H9 (cell line): Measurements from ENCODE around the gene EIF2AK2. TPM values are rescaled to one million over a fixed set of nuclear protein-coding genes. Genes with fewer than 3 reads are reported as not detected.

Experiments
- DNase-seq: peaks from one replicate; pipeline ENCODE4 v3.0.0-alpha.2; 2017
- H2AFZ ChIP-seq: one replicate; pipeline ENCODE4 v1.6.1; 2013; ENCODE audit warnings: mild to moderate bottlenecking, low read length, control low read depth, moderate library complexity
- H2AK5ac ChIP-seq: 2 replicates; pipeline ENCODE4 v1.6.1; 2013; ENCODE audit warnings: low read length, control low read depth, mixed read lengths; ENCODE audit not compliant: insufficient read length
- H2BK120ac ChIP-seq: one replicate; pipeline ENCODE4 v1.6.1; 2013; ENCODE audit warnings: low read depth, mild to moderate bottlenecking, low read length, control low read depth, inconsistent platforms; ENCODE audit not compliant: poor library complexity, severe bottlenecking
- H2BK12ac ChIP-seq: 2 replicates; pipeline ENCODE4 v1.6.1; 2013; ENCODE audit warnings: low read length, control low read depth, mixed read lengths, low read depth; ENCODE audit not compliant: insufficient read length
- H2BK15ac ChIP-seq: 2 replicates; pipeline ENCODE4 v1.6.1; 2013; ENCODE audit warnings: low read depth, low read length, control low read depth
- H2BK20ac ChIP-seq: one replicate; pipeline ENCODE4 v1.6.1; 2013; ENCODE audit warnings: low read depth, mild to moderate bottlenecking, low read length, control low read depth, inconsistent platforms; ENCODE audit not compliant: poor library complexity, severe bottlenecking
- H2BK5ac ChIP-seq: 2 replicates; pipeline ENCODE4 v1.6.1; 2013; ENCODE audit warnings: low read length, control low read depth, mixed read lengths; ENCODE audit not compliant: insufficient read length
- H3K14ac ChIP-seq: 2 replicates; pipeline ENCODE4 v1.6.1; 2013; ENCODE audit warnings: low read length, control low read depth; ENCODE audit not compliant: insufficient read depth
- H3K18ac ChIP-seq: 2 replicates; pipeline ENCODE4 v1.6.1; 2013; ENCODE audit warnings: low read depth, mild to moderate bottlenecking, mixed read lengths, low read length, control low read depth; ENCODE audit not compliant: insufficient read length
- H3K23ac ChIP-seq: 2 replicates; pipeline ENCODE4 v1.6.1; 2013; ENCODE audit warnings: low read length, control low read depth, mixed read lengths, low read depth; ENCODE audit not compliant: insufficient read length
- H3K23me2 ChIP-seq: 2 replicates; pipeline ENCODE4 v1.6.1; 2013; ENCODE audit warnings: low read depth, mild to moderate bottlenecking, mixed read lengths, low read length, control low read depth; ENCODE audit not compliant: insufficient read length, poor library complexity, severe bottlenecking
- H3K27ac ChIP-seq: 2 replicates; pipeline ENCODE4 v1.5.1; 2013; ENCODE audit warnings: low read length, control low read depth, mixed read lengths, low read depth; ENCODE audit not compliant: insufficient read length
- H3K27me3 ChIP-seq: 2 replicates; pipeline ENCODE4 v1.6.1; 2013; ENCODE audit warnings: low read length, control low read depth, inconsistent platforms; ENCODE audit not compliant: insufficient read depth
- H3K4ac ChIP-seq: 2 replicates; pipeline ENCODE4 v1.6.1; 2013; ENCODE audit warnings: low read depth, mild to moderate bottlenecking, control low read depth, inconsistent platforms, low read length, moderate library complexity
- H3K4me1 ChIP-seq: 2 replicates; pipeline ENCODE4 v1.6.1; 2013; ENCODE audit warnings: low read length, control low read depth, inconsistent platforms; ENCODE audit not compliant: insufficient read depth
- H3K4me2 ChIP-seq: 2 replicates; pipeline ENCODE4 v1.6.1; 2013; ENCODE audit warnings: low read length, control low read depth, mixed read lengths; ENCODE audit not compliant: insufficient read length, insufficient read depth
- H3K56ac ChIP-seq: 2 replicates; pipeline ENCODE4 v1.6.1; 2013; ENCODE audit warnings: low read depth, mild to moderate bottlenecking, mixed read lengths, low read length, control low read depth; ENCODE audit not compliant: insufficient read length
- H3K79me1 ChIP-seq: 2 replicates; pipeline ENCODE4 v1.6.1; 2013; ENCODE audit warnings: low read depth, mild to moderate bottlenecking, moderate library complexity, low read length, control low read depth, inconsistent platforms; ENCODE audit not compliant: insufficient read depth, poor library complexity, severe bottlenecking
- H3K79me2 ChIP-seq: 2 replicates; pipeline ENCODE4 v1.6.1; 2013; ENCODE audit warnings: low read length, control low read depth, inconsistent platforms; ENCODE audit not compliant: insufficient read depth
- H3K9ac ChIP-seq: 2 replicates; pipeline ENCODE4 v1.6.1; 2013; ENCODE audit warnings: low read length, control low read depth, mixed read lengths; ENCODE audit not compliant: insufficient read length; ENCODE audit errors: extremely low read depth
- H3K9me3 ChIP-seq: one replicate; pipeline ENCODE4 v1.6.1; 2013; ENCODE audit warnings: low read depth, low read length, inconsistent platforms; ENCODE audit not compliant: control insufficient read depth
- H3T11ph ChIP-seq: one replicate; pipeline ENCODE4 v1.6.1; 2013; ENCODE audit warnings: mild to moderate bottlenecking, low read length, control low read depth, inconsistent platforms
- H4K20me1 ChIP-seq: one replicate; pipeline ENCODE4 v1.6.1; 2013; ENCODE audit not compliant: control insufficient read depth, insufficient read length, insufficient read depth
- H4K5ac ChIP-seq: 2 replicates; pipeline ENCODE4 v1.6.1; 2013; ENCODE audit warnings: low read depth, mild to moderate bottlenecking, mixed read lengths, low read length, control low read depth; ENCODE audit not compliant: insufficient read length
- H4K8ac ChIP-seq: replicated peaks from 2 replicates; pipeline ENCODE4 v1.6.1; 2013; ENCODE audit warnings: low read length, control low read depth, mixed read lengths, low read depth; ENCODE audit not compliant: insufficient read length
- H4K91ac ChIP-seq: 2 replicates; pipeline ENCODE4 v1.6.1; 2013; ENCODE audit warnings: low read depth, mild to moderate bottlenecking, moderate library complexity, mixed read lengths, low read length, control low read depth; ENCODE audit not compliant: insufficient read length
- H3K27ac Mint-ChIP-seq, 3 experiments: 2 replicates in 2 of 3; 3 replicates in 1 of 3; pipeline ENCODE4 v1.8.0; 2020 to 2021; ENCODE audit warnings: mixed read lengths in 3 of 3, mild to moderate bottlenecking in 1 of 3, moderate library complexity in 1 of 3
- H3K27me3 Mint-ChIP-seq: 2 replicates; pipeline ENCODE4 v1.8.0; 2021; ENCODE audit warnings: low read depth, mild to moderate bottlenecking, moderate library complexity, mixed read lengths
- H3K36me3 Mint-ChIP-seq, 3 experiments: 2 replicates in 2 of 3; 3 replicates in 1 of 3; pipeline ENCODE4 v1.8.0; 2020 to 2021; ENCODE audit warnings: low read depth in 3 of 3, mixed read lengths in 3 of 3; ENCODE audit not compliant: insufficient read depth in 1 of 3
- H3K4me1 Mint-ChIP-seq, 2 experiments: 2 replicates each; pipeline ENCODE4 v1.8.0; 2020; ENCODE audit warnings: mixed read lengths in 2 of 2
- H3K4me3 Mint-ChIP-seq, 2 experiments: 2 replicates in 1 of 2; 3 replicates in 1 of 2; pipeline ENCODE4 v1.8.0; 2020 to 2021; ENCODE audit warnings: mild to moderate bottlenecking in 2 of 2, mixed read lengths in 2 of 2, moderate library complexity in 1 of 2
- H3K9me3 Mint-ChIP-seq, 2 experiments: 2 replicates in 1 of 2; 3 replicates in 1 of 2; pipeline ENCODE4 v1.8.0; 2020; ENCODE audit warnings: mild to moderate bottlenecking in 2 of 2, mixed read lengths in 2 of 2, moderate library complexity in 1 of 2
- total RNA-seq: library from RNA; stranded (reverse); gene quantifications from 2 replicates; pipeline ENCODE4 v1.2.1, GENCODE V29; 2021
- TF ChIP-seq, protein P1 (sequence below): fragments of 200-600 bp; sonication (generic); conservative IDR thresholded peaks from 3 replicates; pipeline ENCODE4 v1.8.0; 2021; ENCODE audit warnings: antibody characterized with exemption, mild to moderate bottlenecking

The EIF2AK2 gene
- total RNA-seq, 1 experiment from 2014 or later = 55.7 TPM

DNA sequence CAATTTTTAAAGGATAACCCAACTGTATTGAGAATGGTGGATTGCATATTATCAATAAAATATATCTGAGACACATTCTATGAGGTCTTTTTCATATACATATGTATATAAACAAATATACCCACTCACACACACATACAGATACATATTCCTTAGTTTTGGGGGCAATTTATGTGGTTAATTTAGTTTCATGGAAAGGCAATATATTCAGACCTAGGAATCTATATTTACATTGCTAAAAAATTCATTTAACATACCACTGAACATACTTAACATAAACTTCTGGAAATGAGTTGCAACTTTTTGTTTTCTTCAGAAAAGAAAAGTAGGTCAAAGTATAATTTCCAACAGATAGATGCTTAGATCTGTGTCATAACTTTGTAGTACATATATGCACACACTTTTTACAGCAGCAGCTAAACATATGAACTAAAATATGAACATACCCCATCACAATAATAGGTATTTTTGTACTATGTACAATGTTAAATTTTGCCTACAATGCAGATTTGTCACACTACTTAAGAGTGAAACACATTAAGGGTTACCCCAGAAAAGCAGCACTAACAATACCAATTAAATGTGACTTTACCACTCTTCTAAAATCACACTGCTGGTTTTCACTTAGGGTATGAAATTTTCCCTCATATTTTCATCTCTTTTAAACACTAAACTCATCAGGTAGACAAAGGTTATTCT, 95.6 kb downstream of the EIF2AK2 start:
- no peak for DNase-seq
- TF ChIP-seq, protein P1, sequence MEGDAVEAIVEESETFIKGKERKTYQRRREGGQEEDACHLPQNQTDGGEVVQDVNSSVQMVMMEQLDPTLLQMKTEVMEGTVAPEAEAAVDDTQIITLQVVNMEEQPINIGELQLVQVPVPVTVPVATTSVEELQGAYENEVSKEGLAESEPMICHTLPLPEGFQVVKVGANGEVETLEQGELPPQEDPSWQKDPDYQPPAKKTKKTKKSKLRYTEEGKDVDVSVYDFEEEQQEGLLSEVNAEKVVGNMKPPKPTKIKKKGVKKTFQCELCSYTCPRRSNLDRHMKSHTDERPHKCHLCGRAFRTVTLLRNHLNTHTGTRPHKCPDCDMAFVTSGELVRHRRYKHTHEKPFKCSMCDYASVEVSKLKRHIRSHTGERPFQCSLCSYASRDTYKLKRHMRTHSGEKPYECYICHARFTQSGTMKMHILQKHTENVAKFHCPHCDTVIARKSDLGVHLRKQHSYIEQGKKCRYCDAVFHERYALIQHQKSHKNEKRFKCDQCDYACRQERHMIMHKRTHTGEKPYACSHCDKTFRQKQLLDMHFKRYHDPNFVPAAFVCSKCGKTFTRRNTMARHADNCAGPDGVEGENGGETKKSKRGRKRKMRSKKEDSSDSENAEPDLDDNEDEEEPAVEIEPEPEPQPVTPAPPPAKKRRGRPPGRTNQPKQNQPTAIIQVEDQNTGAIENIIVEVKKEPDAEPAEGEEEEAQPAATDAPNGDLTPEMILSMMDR = no peak
- Histone ChIP-seq H3K4ac (no peak overlapping the region), H3K56ac (no peak overlapping the region), H3K4me2 (no peak overlapping the region), H3K9ac (no peak overlapping the region), H2BK12ac (no peak overlapping the region), H3K4me1 (no peaks in the 10 kb centered on the region), H2AFZ (no peak overlapping the region), H2AK5ac (no peak overlapping the region), H3K9me3 (no peaks in the 10 kb centered on the region), H3K18ac (no peak overlapping the region), H2BK20ac (no peak overlapping the region), H4K8ac (no peak overlapping the region), H3K14ac (no peak overlapping the region), H3K27me3 (no peaks in the 10 kb centered on the region), H3K23me2 (no peaks in the 10 kb centered on the region), H3K79me1 (no peaks in the 10 kb centered on the region), H4K5ac (no peak overlapping the region), H4K91ac (no peak overlapping the region), H3K79me2 (no peaks in the 10 kb centered on the region), H2BK120ac (no peak overlapping the region), H2BK5ac (no peak overlapping the region), H3K27ac (no peak overlapping the region), H2BK15ac (no peak overlapping the region), H3K23ac (no peak overlapping the region), H3T11ph (no peak overlapping the region), H4K20me1 (no peaks in the 10 kb centered on the region)
- Mint-ChIP-seq H3K4me3 (no peak overlapping the region), H3K36me3 (peaks cover 0 to 43% (median 14%) of the 10 kb centered on the region in 3 experiments; a peak in 6 of 7 replicates), H3K4me1 (no peaks in the 10 kb centered on the region), H3K9me3 (no peaks in the 10 kb centered on the region), H3K27me3 (no peaks in the 10 kb centered on the region), H3K27ac (no peak overlapping the region)
